IMR-90 (cell line): Measurements from ENCODE around the gene CDH13. TPM values are rescaled to one million over a fixed set of nuclear protein-coding genes. Genes with fewer than 3 reads are reported as not detected.

Experiments used
- ATAC-seq: fragments of 200-7000 bp; cut with Tn5 transposase; 2 replicates; pipeline ENCODE4 v1.9.1; 2020; ENCODE audit warnings: low read depth, mild to moderate bottlenecking, moderate library complexity
- BruUV-seq: library from RNA; stranded (reverse); fragments of 400-500 nt; replicated peaks from 2 replicates; lab custom pipeline; 2021; lab: Mats Ljungman, UMichigan
- CTCF ChIA-PET: fragments of 300-600 bp; formaldehyde crosslinking; extraction: SDS; loops from one replicate; lab custom pipeline; 2021; ENCODE audit warnings: antibody characterized with exemption; lab: Yijun Ruan, JAX
- POLR2A ChIA-PET: fragments of 300-600 bp; sonication (Branson Sonifier 250); formaldehyde crosslinking; loops from one replicate; lab custom pipeline; 2022; ENCODE audit warnings: antibody characterized with exemption; ENCODE audit not compliant: unreplicated experiment; lab: Charles Lee
- DNase-seq: peaks from one replicate; pipeline ENCODE4 v3.0.0; 2013
- H2AFZ ChIP-seq: replicated peaks from 2 replicates; pipeline ENCODE3; 2013; ENCODE audit warnings: low read length, mild to moderate bottlenecking; ENCODE audit not compliant: poor library complexity
- H2AK5ac ChIP-seq: 2 replicates; pipeline ENCODE4 v1.6.1; 2013; ENCODE audit warnings: low read depth, low read length, inconsistent platforms
- H2AK9ac ChIP-seq: replicated peaks from 2 replicates; pipeline ENCODE3; 2013; ENCODE audit warnings: mild to moderate bottlenecking, low read depth, low read length, moderate library complexity; ENCODE audit not compliant: poor library complexity
- H2BK120ac ChIP-seq: 2 replicates; pipeline ENCODE4 v1.6.1; 2013; ENCODE audit warnings: low read depth, low read length, inconsistent platforms
- H2BK15ac ChIP-seq: 3 replicates; pipeline ENCODE4 v1.6.1; 2013; ENCODE audit warnings: low read depth, low read length, inconsistent platforms
- H2BK20ac ChIP-seq: 2 replicates; pipeline ENCODE4 v1.6.1; 2013; ENCODE audit warnings: low read depth, mild to moderate bottlenecking, inconsistent platforms, low read length, moderate library complexity
- H2BK5ac ChIP-seq: 2 replicates; pipeline ENCODE4 v1.6.1; 2013; ENCODE audit warnings: mild to moderate bottlenecking, low read depth, low read length, inconsistent platforms; ENCODE audit not compliant: poor library complexity, severe bottlenecking
- H3K14ac ChIP-seq: replicated peaks from 2 replicates; pipeline ENCODE4 v1.6.1; 2013; ENCODE audit warnings: low read depth, low read length, inconsistent platforms
- H3K18ac ChIP-seq: 2 replicates; pipeline ENCODE4 v1.6.1; 2013; ENCODE audit warnings: low read depth, low read length, control low read depth
- H3K23ac ChIP-seq: 2 replicates; pipeline ENCODE4 v1.6.1; 2013; ENCODE audit warnings: low read depth, low read length, inconsistent platforms
- H3K27ac ChIP-seq: 2 replicates; pipeline ENCODE4 v1.5.1; 2013; ENCODE audit warnings: mild to moderate bottlenecking, control low read depth, low read length; ENCODE audit not compliant: insufficient read depth
- H3K27me3 ChIP-seq: 2 replicates; pipeline ENCODE4 v1.6.1; 2013; ENCODE audit warnings: low read length; ENCODE audit not compliant: control insufficient read depth, insufficient read depth
- H3K36me3 ChIP-seq: 2 replicates; pipeline ENCODE4 v1.6.1; 2013; ENCODE audit warnings: low read length, mixed read lengths; ENCODE audit not compliant: control insufficient read depth, insufficient read depth
- H3K4ac ChIP-seq: 2 replicates; pipeline ENCODE4 v1.6.1; 2013; ENCODE audit warnings: low read depth, low read length, inconsistent platforms
- H3K4me1 ChIP-seq: 2 replicates; pipeline ENCODE4 v1.6.1; 2013; ENCODE audit warnings: low read length, mixed read lengths; ENCODE audit not compliant: control insufficient read depth, insufficient read depth
- H3K4me2 ChIP-seq: 2 replicates; pipeline ENCODE4 v1.6.1; 2013; ENCODE audit warnings: low read depth, mild to moderate bottlenecking, control low read depth, low read length, moderate library complexity
- H3K4me3 ChIP-seq: 2 replicates; pipeline ENCODE4 v1.5.1; 2013; ENCODE audit warnings: low read depth, mild to moderate bottlenecking, control low read depth, low read length, moderate library complexity; ENCODE audit not compliant: insufficient read depth
- H3K56ac ChIP-seq: 2 replicates; pipeline ENCODE4 v1.6.1; 2013; ENCODE audit warnings: low read length, inconsistent platforms; ENCODE audit not compliant: insufficient read depth; ENCODE audit errors: extremely low read depth
- H3K79me1 ChIP-seq, 2 experiments: 2 replicates each; pipeline ENCODE4 v1.6.1; 2013; ENCODE audit warnings: low read length in 2 of 2, inconsistent platforms in 1 of 2, low read depth in 1 of 2
- H3K9ac ChIP-seq: 2 replicates; pipeline ENCODE4 v1.6.1; 2013; ENCODE audit warnings: low read depth, low read length, control low read depth
- H3K9me1 ChIP-seq: 2 replicates; pipeline ENCODE4 v1.6.1; 2013; ENCODE audit warnings: low read length, inconsistent platforms; ENCODE audit not compliant: insufficient read depth
- H3K9me3 ChIP-seq: 2 replicates; pipeline ENCODE4 v1.6.1; 2013; ENCODE audit warnings: low read length; ENCODE audit not compliant: control insufficient read depth, insufficient read depth
- H4K20me1 ChIP-seq: 2 replicates; pipeline ENCODE4 v1.6.1; 2013; ENCODE audit warnings: low read length, inconsistent platforms; ENCODE audit not compliant: insufficient read depth
- H4K5ac ChIP-seq: 2 replicates; pipeline ENCODE4 v1.6.1; 2013; ENCODE audit warnings: mild to moderate bottlenecking, low read depth, low read length, control low read depth
- H4K8ac ChIP-seq, 2 experiments: 2 replicates each; pipeline ENCODE4 v1.6.1; 2013; ENCODE audit warnings: low read depth in 2 of 2, low read length in 2 of 2, control low read depth in 1 of 2, inconsistent platforms in 1 of 2
- H4K91ac ChIP-seq: 2 replicates; pipeline ENCODE4 v1.6.1; 2013; ENCODE audit warnings: low read depth, low read length, inconsistent platforms; ENCODE audit not compliant: insufficient read depth
- CTCF ChIP-seq: conservative IDR thresholded peaks from 2 replicates; pipeline ENCODE4 v1.5.1; 2012; ENCODE audit warnings: mild to moderate bottlenecking, low read depth, low read length, improper control_type of control experiment
- POLR2A ChIP-seq: IDR thresholded peaks from 2 replicates; pipeline ENCODE4 v1.6.1; 2012; ENCODE audit warnings: mild to moderate bottlenecking, low read depth, low read length
- RAD21 ChIP-seq: IDR thresholded peaks from 2 replicates; pipeline ENCODE4 v1.6.1; 2012; ENCODE audit warnings: low read length, improper control_type of control experiment
- RCOR1 ChIP-seq: IDR thresholded peaks from 2 replicates; pipeline ENCODE4 v1.6.1; 2012; ENCODE audit warnings: mild to moderate bottlenecking, low read length, improper control_type of control experiment; ENCODE audit not compliant: insufficient replicate concordance
- SMC3 ChIP-seq: fragments of 150-350 bp; IDR thresholded peaks from 2 replicates; pipeline ENCODE4 v1.6.1; 2016; ENCODE audit warnings: low read depth, mild to moderate bottlenecking, antibody characterized with exemption, low read length, moderate library complexity
- WGBS, 2 experiments: methylation state at CpG; one replicate each; pipeline versions ENCODE4 v1.1.5 to v1.1.7; 2013; ENCODE audit warnings: missing lambda C conversion rate in 2 of 2; ENCODE audit not compliant: insufficient read length in 1 of 2; ENCODE audit errors: extremely low coverage in 2 of 2; 5-methylcytosine and 5-hydroxymethylcytosine counted together
- dilution Hi-C: fragments of 300-500 bp; cut with HindIII; formaldehyde crosslinking; loops from one replicate; pipeline ENCODE4 v1.14.3; 2018; ENCODE audit warnings: low sequenced_read_pairs; ENCODE audit not compliant: unreplicated experiment
- in situ Hi-C: fragments of 300-500 bp; cut with MboI; formaldehyde crosslinking; loops from 3 replicates; pipeline ENCODE4 v1.14.3; 2019; ENCODE audit warnings: low sequenced_read_pairs, inconsistent platforms, mixed read lengths
- intact Hi-C: fragments of 100-400 bp; cut with micrococcal nuclease; formaldehyde crosslinking; loops from 2 replicates; pipeline ENCODE4 v1.10.0; 2022
- polyA plus RNA-seq, 3 experiments: library from polyadenylated mRNA; depleted of rRNA; stranded (reverse); fragments of >200 nt; gene quantifications; 2 replicates each; pipeline ENCODE4 v1.2.3, GENCODE V29; 2012; ENCODE audit warnings: low replicate concordance in 1 of 3
- total RNA-seq: library from RNA; depleted of rRNA; stranded (reverse); fragments of >200 nt; gene quantifications from 2 replicates; pipeline ENCODE4 v1.2.3, GENCODE V29; 2012

The CDH13 gene
- total and polyA plus RNA-seq, 2 of the 4 experiments (the other 2 are of a cell fraction), result 61.6 to 74.7 TPM

GRCh38 chr16:83215406-83216001, 588.7 kb downstream of the CDH13 start:
- intact Hi-C loops, result loop anchor here (1.0 to 10.0 kb wide), 8 partner anchors 103 to 952 kb away; no protein-coding TSS in a partner anchor
- no peak overlapping the region for H2BK120ac ChIP-seq
- H3K9me3 ChIP-seq, result no peaks in the 10 kb centered on the region
- no peak overlapping the region for H4K5ac ChIP-seq
- H3K4me1 ChIP-seq, result no peaks in the 10 kb centered on the region
- no peaks in the 10 kb centered on the region for H3K36me3 ChIP-seq
- no peaks in the 10 kb centered on the region for H3K27me3 ChIP-seq
- ChIA-PET CTCF (interaction anchor here (0.6 to 1.3 kb wide), 4 partner anchors 10 to 611 kb away, joined by 3 to 5 read pairs (median 4); no protein-coding TSS in a partner anchor), POLR2A (interaction anchor here (0.6 kb wide), 1 partner anchor 286 kb away, joined by 6 read pairs; no protein-coding TSS in a partner anchor)
- ATAC-seq (peak; percentile 79), DNase-seq (peak; percentile 44)
- no peak overlapping the region for H2BK15ac ChIP-seq
- H2BK5ac ChIP-seq, result no peak overlapping the region
- no peak overlapping the region for H3K14ac ChIP-seq
- peaks cover 3% of the 10 kb centered on the region; the same call in 1 of the 2 replicates for H3K9me1 ChIP-seq
- H3K4ac ChIP-seq, result no peak overlapping the region
- BruUV-seq, result no TSS peak
- H2AK9ac ChIP-seq, result peak overlapping the region; percentile 53
- H3K56ac ChIP-seq, result no peak overlapping the region
- no peak overlapping the region for H3K4me3 ChIP-seq
- no CpG with 5 or more reads among the region's 9 CpGs for WGBS, 2 experiments
- peaks cover 3% of the 10 kb centered on the region; the same call in 1 of the 2 replicates for H4K20me1 ChIP-seq
- no peak overlapping the region for H2AK5ac ChIP-seq
- no peak overlapping the region for H3K18ac ChIP-seq
- H2BK20ac ChIP-seq, result no peak overlapping the region
- peak overlapping the region; percentile 41 for H2AFZ ChIP-seq
- H3K79me1 ChIP-seq, result no peaks in the 10 kb centered on the region
- in situ Hi-C loops, result loop anchor here (5.0 to 10.0 kb wide), 2 partner anchors 591 to 953 kb away; partner anchors contain the start of gene CDH13
- H3K23ac ChIP-seq, result no peak overlapping the region
- no peak overlapping the region for H4K8ac ChIP-seq
- no peak overlapping the region for H3K9ac ChIP-seq
- no peak overlapping the region for H4K91ac ChIP-seq
- H3K4me2 ChIP-seq, result no peak overlapping the region
- peak; percentile 90 for TF ChIP-seq RAD21
- peak; percentile 80 for TF ChIP-seq CTCF
- no peak for TF ChIP-seq RCOR1
- TF ChIP-seq POLR2A, result no peak
- TF ChIP-seq SMC3, result peak; percentile 78
- no peak overlapping the region for H3K27ac ChIP-seq
- dilution Hi-C loops, result no loop called here
